ENCODE results near the gene KIZ.

- TF ChIP-seq CTCF (IDR thresholded peaks at IDR 0.05; ENCODE audit: low read depth, low read length), result no peak
- no peak for TF ChIP-seq MAX (IDR thresholded peaks at IDR 0.05; ENCODE audit: low read depth, low read length)
- no peak for TF ChIP-seq MYC (IDR thresholded peaks at IDR 0.05; ENCODE audit: low read depth, low read length)
Observed at GRCh38 chr20:21251278-21251677, 125.4 kb downstream of the KIZ start.

Data from NB4 (cell line).